ENCODE measurements around the gene TRIM33. TPM values are rescaled to one million over a fixed set of nuclear protein-coding genes. Genes with fewer than 3 reads are reported as not detected.

Gene TRIM33
- total and polyA plus RNA-seq, 2 of the 13 experiments (the other 11 are each of a cell fraction or from before 2014, with no cell fraction given) = 35.5 to 42.2 TPM

- TF ChIP-seq CEBPB (IDR thresholded peaks at IDR 0.05; ENCODE audit: borderline replicate concordance, low read depth, low read length) = no peak
Measured at GRCh38 chr1:114535401-114535800, 24.4 kb upstream of the TRIM33 start (continued).

- H3K4me3 ChIP-seq (replicated peaks in 1 of 3; ENCODE audit: insufficient read depth in 1 of 3, low read depth in 2 of 3, low read length in 3 of 3) = no peak overlapping the region
- ATAC-seq (no peak), FAIRE-seq (no peak), DNase-seq (ENCODE audit: low spot score) (no peak)
- in situ Hi-C loops (cut with HindIII; ENCODE audit: extremely low pct_ligation_motif_present, low pct_unique_long_range_greater_than_20kb) = no loop called here
- POLR2A ChIA-PET = no interaction called here
- no TSS peak for BruUV-seq (replicated peaks)
- H3K4me1 ChIP-seq (ENCODE audit: insufficient read depth, low read length) = no peaks in the 10 kb centered on the region
- no peaks in the 10 kb centered on the region for H3K36me3 ChIP-seq (replicated peaks in 1 of 2; ENCODE audit: control insufficient read depth in 1 of 2, insufficient read depth in 2 of 2, low read length in 2 of 2)
- H2AFZ ChIP-seq (ENCODE audit: low read length) = no peak overlapping the region
- intact Hi-C loops (cut with micrococcal nuclease; ENCODE audit: unreplicated experiment) = no loop called here
- 45% methylated on average over 1 of the region's 1 CpG for WGBS (ENCODE audit: low lambda C conversion rate)
- peaks cover 0 to 2% of the 10 kb centered on the region in 2 experiments; a peak in 2 of 5 replicates for H3K27me3 ChIP-seq (ENCODE audit: control insufficient read depth in 1 of 2, insufficient read depth in 2 of 2, low read length in 2 of 2)
- no peaks in the 10 kb centered on the region for H3K79me2 ChIP-seq (ENCODE audit: insufficient read depth, low read length)
- no peak overlapping the region for H3K4me2 ChIP-seq (ENCODE audit: low read depth, low read length)
- no peak for TF ChIP-seq IRF9 (CRISPR knock-in tag; IDR thresholded peaks at IDR 0.05; ENCODE audit: borderline replicate concordance)
- TF ChIP-seq ZNF773 (CRISPR knock-in tag; IDR thresholded peaks at IDR 0.05; ENCODE audit: borderline replicate concordance) = no peak
- TF ChIP-seq, protein P1, sequence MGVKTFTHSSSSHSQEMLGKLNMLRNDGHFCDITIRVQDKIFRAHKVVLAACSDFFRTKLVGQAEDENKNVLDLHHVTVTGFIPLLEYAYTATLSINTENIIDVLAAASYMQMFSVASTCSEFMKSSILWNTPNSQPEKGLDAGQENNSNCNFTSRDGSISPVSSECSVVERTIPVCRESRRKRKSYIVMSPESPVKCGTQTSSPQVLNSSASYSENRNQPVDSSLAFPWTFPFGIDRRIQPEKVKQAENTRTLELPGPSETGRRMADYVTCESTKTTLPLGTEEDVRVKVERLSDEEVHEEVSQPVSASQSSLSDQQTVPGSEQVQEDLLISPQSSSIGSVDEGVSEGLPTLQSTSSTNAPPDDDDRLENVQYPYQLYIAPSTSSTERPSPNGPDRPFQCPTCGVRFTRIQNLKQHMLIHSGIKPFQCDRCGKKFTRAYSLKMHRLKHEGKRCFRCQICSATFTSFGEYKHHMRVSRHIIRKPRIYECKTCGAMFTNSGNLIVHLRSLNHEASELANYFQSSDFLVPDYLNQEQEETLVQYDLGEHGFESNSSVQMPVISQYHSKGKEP (CRISPR knock-in tag; IDR thresholded peaks at IDR 0.05) = no peak
- no peak for TF ChIP-seq MEIS2 (CRISPR knock-in tag; IDR thresholded peaks at IDR 0.05)
- no peak for TF ChIP-seq ETV6 (CRISPR knock-in tag; conservative IDR thresholded peaks at IDR 0.05)
- no peak for TF ChIP-seq NFYC (CRISPR knock-in tag; IDR thresholded peaks at IDR 0.05)
- TF ChIP-seq BRD4 (CRISPR knock-in tag; IDR thresholded peaks at IDR 0.05) = no peak
- no peak for TF ChIP-seq ZNF296 (CRISPR knock-in tag; conservative IDR thresholded peaks at IDR 0.05)
- no peak for TF ChIP-seq CHD2 (IDR thresholded peaks at IDR 0.05; ENCODE audit: low read depth, low read length)
- TF ChIP-seq, protein P2, sequence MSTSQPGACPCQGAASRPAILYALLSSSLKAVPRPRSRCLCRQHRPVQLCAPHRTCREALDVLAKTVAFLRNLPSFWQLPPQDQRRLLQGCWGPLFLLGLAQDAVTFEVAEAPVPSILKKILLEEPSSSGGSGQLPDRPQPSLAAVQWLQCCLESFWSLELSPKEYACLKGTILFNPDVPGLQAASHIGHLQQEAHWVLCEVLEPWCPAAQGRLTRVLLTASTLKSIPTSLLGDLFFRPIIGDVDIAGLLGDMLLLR (CRISPR knock-in tag; IDR thresholded peaks at IDR 0.05) = no peak
- TF ChIP-seq TCF7 (IDR thresholded peaks at IDR 0.05; ENCODE audit: low read depth) = no peak
- TF ChIP-seq RARA (CRISPR knock-in tag; IDR thresholded peaks at IDR 0.05) = no peak
- CTCF ChIA-PET (ENCODE audit: low intra/inter-chr PET ratio, low total read pairs) = no interaction called here
- no peaks in the 10 kb centered on the region for H3K9me3 ChIP-seq (ENCODE audit: low read length)
- H3K27ac ChIP-seq (ENCODE audit: extremely low read length, insufficient read depth, low read length) = no peak overlapping the region
- H4K20me1 ChIP-seq (ENCODE audit: insufficient read depth, low read length) = no peaks in the 10 kb centered on the region
- H3K9ac ChIP-seq (ENCODE audit: insufficient read depth, low read depth, low read length) = no peak overlapping the region
Measured at GRCh38 chr1:114531094-114531493, 20.1 kb upstream of the TRIM33 start.
